Sigmoid colon (tissue), 7 donors: Measurements from ENCODE around the gene GTSE1. TPM values are rescaled to one million over a fixed set of nuclear protein-coding genes. Genes with fewer than 3 reads are reported as not detected.

ENCODE experiments used
- DNase-seq: peaks from one replicate; pipeline ENCODE4 v3.0.0-alpha.2; 2019
- H3K27ac ChIP-seq, 4 donors: fragments of 200-600 bp; sonication (generic); one replicate each; pipeline ENCODE4 v1.5.1; 2016 to 2019; ENCODE audit warnings: mild to moderate bottlenecking in 1 of 4
- H3K27me3 ChIP-seq, 3 donors: fragments of 200-600 bp; sonication (generic); one replicate each; pipeline ENCODE4 v1.5.1; 2019; ENCODE audit warnings: mild to moderate bottlenecking in 1 of 3
- H3K36me3 ChIP-seq, 4 donors: fragments of 200-600 bp; sonication (generic); one replicate each; pipeline ENCODE4 v1.5.1; 2016 to 2019
- H3K4me1 ChIP-seq, 4 donors: fragments of 200-600 bp; sonication (generic); one replicate each; pipeline ENCODE4 v1.5.1; 2017 to 2019
- H3K4me3 ChIP-seq, 4 donors: fragments of 200-600 bp; sonication (generic); one replicate each; pipeline ENCODE4 v1.5.1; 2017 to 2019; ENCODE audit warnings: mild to moderate bottlenecking in 2 of 4, moderate library complexity in 1 of 4
- H3K9me3 ChIP-seq, 4 donors: fragments of 200-600 bp in 3 of 4; sonication (generic) in 3 of 4; one replicate each; pipeline versions ENCODE4 v1.5.1 to v1.6.1; 2013 to 2019
- CTCF ChIP-seq, 4 experiments: fragments of 450-650 bp in 3 of 4; fragments of 200-600 bp in 1 of 4; IDR thresholded peaks; one replicate each; pipeline ENCODE4 v1.5.1; 2016 to 2019; ENCODE audit warnings: antibody characterized with exemption in 4 of 4, mild to moderate bottlenecking in 3 of 4, moderate library complexity in 2 of 4
- EP300 ChIP-seq, 4 donors: sonication (generic); formaldehyde crosslinking; IDR thresholded peaks; one replicate each; pipeline ENCODE4 v1.6.1; 2017; ENCODE audit warnings: antibody characterized with exemption in 4 of 4
- POLR2A ChIP-seq, 2 donors: fragments of 450-650 bp; IDR thresholded peaks; one replicate each; pipeline ENCODE4 v1.6.1; 2016; ENCODE audit warnings: antibody characterized with exemption in 2 of 2, mild to moderate bottlenecking in 2 of 2, moderate library complexity in 2 of 2
- POLR2AphosphoS5 ChIP-seq, 4 donors: sonication (generic); formaldehyde crosslinking; IDR thresholded peaks; one replicate each; pipeline ENCODE4 v1.6.1; 2017; ENCODE audit warnings: antibody characterized with exemption in 4 of 4
- WGBS, 2 donors: extraction: QIAGEN DNeasy Blood & Tissue Kit; methylation state at CpG; one replicate each; pipeline ENCODE4 v1.1.7; 2013; 5-methylcytosine and 5-hydroxymethylcytosine counted together
- intact Hi-C: fragments of 100-400 bp; cut with DNase I; formaldehyde crosslinking; loops from one replicate; pipeline ENCODE4 v1.15.1; 2023
- polyA plus RNA-seq, 3 donors: library from polyadenylated mRNA; stranded (reverse); fragments of 200-250 nt; gene quantifications; one replicate each; pipeline ENCODE4 v1.2.3, GENCODE V29; 2013
- total RNA-seq, 4 donors: library from RNA; depleted of rRNA; stranded (reverse); fragments of >200 nt; gene quantifications; one replicate each; pipeline ENCODE4 v1.1.0, GENCODE V29; 2016
- donor health status: healthy with polysubstance abuse.
- donor health status: Bipolar disorder and iron deficiency.
- donor health status: healthy.

Gene GTSE1
- total and polyA plus RNA-seq, 7 donors = 0.27 to 14.3 (median 0.99) TPM; not detected in 1

GRCh38 chr22:46340676-46341075 lies 44.0 kb downstream of the GTSE1 start:
- no peaks in the 10 kb centered on the region for H3K9me3 ChIP-seq

GRCh38 chr22:46346680-46347405 lies 50.2 kb downstream of the GTSE1 start:
- H3K4me3 ChIP-seq = no peak overlapping the region
- intact Hi-C loops = no loop called here
- no peaks in the 10 kb centered on the region for H3K9me3 ChIP-seq
- peaks cover 0 to 15% (median 5%) of the 10 kb centered on the region in 4 donors for H3K4me1 ChIP-seq
- no peak for DNase-seq
- WGBS, 2 donors = 92 to 93% methylated on average over 19 of the region's 19 CpGs
- no peak overlapping the region for H3K27ac ChIP-seq
- H3K27me3 ChIP-seq = no peaks in the 10 kb centered on the region
- TF ChIP-seq EP300 (IDR thresholded peaks at IDR 0.05) (no peak), POLR2AphosphoS5 (IDR thresholded peaks at IDR 0.05) (no peak), POLR2A (IDR thresholded peaks at IDR 0.05) (no peak), CTCF (IDR thresholded peaks at IDR 0.05) (no peak)
- peaks cover 45 to 99% (median 52%) of the 10 kb centered on the region in 4 donors for H3K36me3 ChIP-seq

More at GRCh38 chr22:46340676-46341075, 44.0 kb downstream of the GTSE1 start:
- DNase-seq = no peak
- no peak overlapping the region for H3K27ac ChIP-seq
- WGBS, 2 donors = 94 to 95% methylated on average over 13 of the region's 13 CpGs
- H3K4me3 ChIP-seq = no peak overlapping the region
- H3K4me1 ChIP-seq = peaks cover 0 to 18% (median 14%) of the 10 kb centered on the region in 4 donors
- H3K36me3 ChIP-seq = peaks cover 25 to 81% (median 30%) of the 10 kb centered on the region in 4 donors
- TF ChIP-seq POLR2AphosphoS5 (IDR thresholded peaks at IDR 0.05) (no peak), EP300 (IDR thresholded peaks at IDR 0.05) (no peak), POLR2A (IDR thresholded peaks at IDR 0.05) (no peak), CTCF (IDR thresholded peaks at IDR 0.05) (no peak)
- intact Hi-C loops = no loop called here
- H3K27me3 ChIP-seq = no peaks in the 10 kb centered on the region

- Histone ChIP-seq H3K9me3 (no peaks in the 10 kb centered on the region), H3K27me3 (no peaks in the 10 kb centered on the region), H3K4me3 (no peak overlapping the region), H3K36me3 (peaks cover 48 to 99% (median 55%) of the 10 kb centered on the region in 4 donors), H3K4me1 (peaks cover 0 to 15% (median 5%) of the 10 kb centered on the region in 4 donors), H3K27ac (no peak overlapping the region)
- WGBS, 2 donors = 79 to 93% methylated on average over 12 of the region's 12 CpGs
- intact Hi-C loops = no loop called here
- TF ChIP-seq CTCF (IDR thresholded peaks at IDR 0.05) (no peak), EP300 (IDR thresholded peaks at IDR 0.05) (no peak), POLR2AphosphoS5 (IDR thresholded peaks at IDR 0.05) (no peak), POLR2A (IDR thresholded peaks at IDR 0.05) (no peak)
- DNase-seq = no peak
These were observed 51.0 kb downstream of the GTSE1 start for GRCh38 chr22:46347646-46348045.

- Histone ChIP-seq H3K27ac (no peak overlapping the region), H3K4me3 (no peak overlapping the region), H3K36me3 (peaks cover 50 to 99% (median 58%) of the 10 kb centered on the region in 4 donors), H3K9me3 (no peaks in the 10 kb centered on the region), H3K27me3 (no peaks in the 10 kb centered on the region), H3K4me1 (peaks cover 0 to 15% (median 5%) of the 10 kb centered on the region in 4 donors)
- no peak for DNase-seq
- intact Hi-C loops = no loop called here
- no peak for TF ChIP-seq EP300 (IDR thresholded peaks at IDR 0.05)
- TF ChIP-seq CTCF (IDR thresholded peaks at IDR 0.05) = no peak
- TF ChIP-seq POLR2A (IDR thresholded peaks at IDR 0.05) = no peak
- no peak for TF ChIP-seq POLR2AphosphoS5 (IDR thresholded peaks at IDR 0.05)
- WGBS, 2 donors = 95 to 97% methylated on average over 15 of the region's 15 CpGs
These were observed 51.5 kb downstream of the GTSE1 start for GRCh38 chr22:46348099-46348695.
